Nephron progenitor cell (in vitro differentiated cells): ENCODE results near the gene CD164.
A peak's percentile ranks its signal among the peaks of the same experiment; 100 is the strongest.

Experiments
- DNase-seq: peaks from one replicate; pipeline ENCODE4 v3.0.0; 2021
- H3K27ac Mint-ChIP-seq: 2 replicates; pipeline ENCODE4 v1.8.0; 2021; ENCODE audit warnings: mild to moderate bottlenecking, moderate library complexity, mixed read lengths
- H3K27me3 Mint-ChIP-seq: 2 replicates; pipeline ENCODE4 v1.8.0; 2021; ENCODE audit warnings: mild to moderate bottlenecking, low read depth, mixed read lengths; ENCODE audit not compliant: poor library complexity
- H3K36me3 Mint-ChIP-seq: 2 replicates; pipeline ENCODE4 v1.8.0; 2021; ENCODE audit warnings: low read depth, mixed read lengths
- H3K4me1 Mint-ChIP-seq: 2 replicates; pipeline ENCODE4 v1.8.0; 2021; ENCODE audit warnings: mixed read lengths
- H3K4me3 Mint-ChIP-seq: 2 replicates; pipeline ENCODE4 v1.8.0; 2021; ENCODE audit warnings: mild to moderate bottlenecking, moderate library complexity, mixed read lengths
- H3K9me3 Mint-ChIP-seq: 2 replicates; pipeline ENCODE4 v1.8.0; 2021; ENCODE audit warnings: mild to moderate bottlenecking, moderate library complexity, mixed read lengths
- CTCF ChIP-seq: fragments of 200-600 bp; sonication (generic); IDR thresholded peaks from 2 replicates; pipeline ENCODE4 v1.5.0; 2021; ENCODE audit warnings: antibody characterized with exemption

Gene CD164

DNA sequence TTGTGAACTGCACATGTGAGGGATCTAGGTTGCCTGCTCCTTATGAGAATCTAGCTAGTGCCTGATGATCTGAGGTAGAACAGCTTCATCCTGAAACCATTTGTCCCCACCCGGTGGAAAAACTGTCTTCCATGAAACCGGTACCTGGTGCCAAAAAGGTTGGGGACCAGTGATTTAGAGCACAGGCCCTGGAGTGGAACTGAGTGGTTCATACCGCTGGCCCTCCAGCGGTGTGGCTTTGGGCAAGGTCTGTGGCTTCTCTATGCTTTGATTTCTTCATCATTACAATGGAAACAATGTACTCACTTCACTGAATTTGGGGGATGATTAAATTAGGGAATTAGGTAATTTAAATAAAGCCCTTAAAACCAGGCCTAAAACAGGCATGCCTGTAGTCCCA is 36.3 kb downstream of the CD164 start:
- Mint-ChIP-seq H3K9me3 (no peaks in the 10 kb centered on the region), H3K4me3 (no peak overlapping the region), H3K27ac (no peak overlapping the region), H3K27me3 (peaks cover 2% of the 10 kb centered on the region), H3K4me1 (no peaks in the 10 kb centered on the region), H3K36me3 (peaks cover 2% of the 10 kb centered on the region)
- no peak for DNase-seq
- TF ChIP-seq CTCF: no peak

DNA sequence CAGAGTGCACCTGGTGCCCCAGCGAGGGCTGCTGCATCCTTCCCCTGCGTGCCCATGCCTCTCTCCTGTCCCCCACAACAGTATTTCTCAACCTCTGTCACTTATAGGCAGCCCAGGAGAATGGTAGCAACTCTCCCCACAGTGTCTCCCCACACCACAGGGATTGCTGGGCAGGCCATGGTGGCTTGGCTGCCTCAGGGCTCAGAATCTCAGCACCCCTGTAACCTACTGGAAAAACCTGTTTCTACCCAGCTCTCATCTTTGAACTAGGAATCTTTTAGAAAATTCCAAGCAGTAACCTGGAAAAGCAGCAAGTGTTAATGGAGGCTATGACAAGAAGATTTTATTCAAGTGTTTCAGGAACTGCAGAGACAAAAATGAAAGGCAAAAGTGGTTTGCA is 38.0 kb downstream of the CD164 start:
- peaks cover 5% of the 10 kb centered on the region for H3K27me3 Mint-ChIP-seq
- no peak overlapping the region for H3K27ac Mint-ChIP-seq
- no peaks in the 10 kb centered on the region for H3K4me1 Mint-ChIP-seq
- no peaks in the 10 kb centered on the region for H3K9me3 Mint-ChIP-seq
- no peaks in the 10 kb centered on the region for H3K36me3 Mint-ChIP-seq
- no peak for TF ChIP-seq CTCF
- H3K4me3 Mint-ChIP-seq: no peak overlapping the region
- DNase-seq: no peak

GRCh38 chr6:109343518-109343917 is 38.7 kb downstream of the CD164 start:
- DNase-seq: no peak
- Mint-ChIP-seq H3K9me3 (no peaks in the 10 kb centered on the region), H3K27me3 (peaks cover 5% of the 10 kb centered on the region), H3K4me3 (no peak overlapping the region), H3K36me3 (no peaks in the 10 kb centered on the region), H3K27ac (peak overlapping the region; percentile 38), H3K4me1 (peaks cover 5% of the 10 kb centered on the region)
- TF ChIP-seq CTCF: no peak

DNA sequence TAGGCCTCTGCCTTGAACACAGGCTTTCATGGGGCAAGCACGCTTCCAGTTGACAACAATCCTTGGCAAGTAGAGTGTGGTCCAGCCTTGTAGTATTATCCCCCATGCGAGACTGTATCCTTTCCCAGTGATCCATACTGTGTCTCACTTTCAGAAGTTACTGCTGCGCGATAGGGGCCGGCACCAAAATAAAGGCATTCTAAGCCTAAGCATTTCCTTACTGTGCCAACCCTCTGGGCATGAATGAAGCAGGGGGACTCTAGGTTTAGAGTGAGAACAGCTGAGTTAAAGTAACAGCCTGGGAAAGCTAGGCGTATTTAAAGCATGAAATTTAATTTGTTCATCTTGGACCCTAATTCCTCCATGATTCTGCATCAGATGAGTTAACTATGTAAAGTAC is 39.4 kb downstream of the CD164 start:
- Mint-ChIP-seq H3K9me3 (no peaks in the 10 kb centered on the region), H3K4me1 (peaks cover 8% of the 10 kb centered on the region), H3K27ac (peak overlapping the region; percentile 44), H3K4me3 (no peak overlapping the region), H3K27me3 (peaks cover 5% of the 10 kb centered on the region), H3K36me3 (no peaks in the 10 kb centered on the region)
- TF ChIP-seq CTCF: no peak
- DNase-seq: no peak

- H3K4me1 Mint-ChIP-seq: peaks cover 8% of the 10 kb centered on the region
- H3K27me3 Mint-ChIP-seq: peaks cover 5% of the 10 kb centered on the region
- no peaks in the 10 kb centered on the region for H3K36me3 Mint-ChIP-seq
- peak overlapping the region; percentile 44 for H3K27ac Mint-ChIP-seq
- H3K9me3 Mint-ChIP-seq: no peaks in the 10 kb centered on the region
- TF ChIP-seq CTCF: no peak
- no peak overlapping the region for H3K4me3 Mint-ChIP-seq
- DNase-seq: no peak
Observed at GRCh38 chr6:109342506-109342905, 39.8 kb downstream of the CD164 start.

DNA sequence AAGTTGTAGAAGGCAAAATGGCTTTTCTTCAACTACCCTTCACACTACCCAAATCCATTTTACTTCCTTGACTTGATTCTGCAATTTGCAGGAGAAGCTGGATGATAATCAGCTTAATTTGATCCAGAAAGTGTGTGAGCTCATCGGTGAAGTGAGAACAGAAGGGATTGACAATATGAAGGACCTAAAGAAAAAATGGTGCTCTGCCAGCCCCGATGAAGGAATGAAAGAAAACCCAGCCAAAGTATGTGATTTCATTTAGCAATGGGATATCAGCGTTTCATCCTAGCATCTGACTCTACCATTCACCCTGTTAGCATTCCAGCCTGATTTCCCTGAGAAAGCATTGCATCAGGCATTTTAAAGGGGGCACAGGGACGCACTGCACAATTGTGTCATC is 41.5 kb downstream of the CD164 start:
- H3K27ac Mint-ChIP-seq: no peak overlapping the region
- H3K27me3 Mint-ChIP-seq: peaks cover 5% of the 10 kb centered on the region
- peaks cover 8% of the 10 kb centered on the region for H3K4me1 Mint-ChIP-seq
- no peak for DNase-seq
- no peak overlapping the region for H3K4me3 Mint-ChIP-seq
- TF ChIP-seq CTCF: no peak
- no peaks in the 10 kb centered on the region for H3K36me3 Mint-ChIP-seq
- no peaks in the 10 kb centered on the region for H3K9me3 Mint-ChIP-seq
